ACHN (cell line): ENCODE data around the gene COX7A1.

Source experiments
- DNase-seq: peaks from one replicate; pipeline ENCODE4 v3.0.0-alpha.2; 2015
- in situ Hi-C: cut with HindIII; loops from 2 replicates; pipeline ENCODE4 v1.10.0; 2017; ENCODE audit warnings: low sequenced_read_pairs, low pct_ligation_motif_present, low pct_unique_long_range_greater_than_20kb

The COX7A1 gene

DNA sequence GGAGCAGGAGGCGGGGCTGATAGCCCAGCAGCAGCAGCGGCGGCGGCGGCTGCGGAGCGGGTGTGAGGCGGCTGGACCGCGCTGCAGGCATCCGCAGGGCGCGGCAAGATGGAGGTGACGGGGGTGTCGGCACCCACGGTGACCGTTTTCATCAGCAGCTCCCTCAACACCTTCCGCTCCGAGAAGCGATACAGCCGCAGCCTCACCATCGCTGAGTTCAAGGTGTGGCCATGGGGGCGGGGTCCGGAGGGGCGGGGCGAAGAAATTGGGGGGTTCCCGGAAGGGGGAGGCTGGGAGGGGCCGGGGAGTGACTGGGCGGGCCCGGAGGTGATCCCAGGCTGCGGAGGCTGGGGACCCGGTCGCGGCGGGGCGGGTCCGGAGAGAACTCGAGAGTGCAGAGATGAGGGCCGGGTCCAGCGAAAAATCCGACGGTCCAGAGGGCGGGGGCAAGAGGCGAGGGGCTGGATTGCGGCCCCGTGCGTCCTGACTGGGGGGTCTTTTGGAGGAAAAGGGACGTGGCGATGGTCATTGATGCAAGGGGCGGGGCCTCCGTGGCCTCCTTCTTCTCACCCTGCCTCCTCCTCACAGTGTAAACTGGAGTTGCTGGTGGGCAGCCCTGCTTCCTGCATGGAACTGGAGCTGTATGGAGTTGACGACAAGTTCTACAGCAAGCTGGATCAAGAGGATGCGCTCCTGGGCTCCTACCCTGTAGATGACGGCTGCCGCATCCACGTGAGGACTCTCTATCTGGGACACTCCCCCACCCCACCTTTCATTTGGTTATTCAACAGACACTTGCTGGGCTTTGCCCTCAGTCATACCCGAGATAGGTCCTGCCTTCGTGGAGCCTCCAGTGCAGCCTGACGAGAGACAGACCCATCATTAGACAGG lies 36.5 kb downstream of the COX7A1 start, which contains the start of gene TBCB:
TBCB (plus strand) TSS at position 16 of the 891 bp plus-strand sequence; CDS start at position 109, 93 bp downstream.
- no peak for DNase-seq
- in situ Hi-C loops, result no loop called here

- in situ Hi-C loops, result no loop called here
- peak; percentile 99 for DNase-seq
Observed at GRCh38 chr19:36114721-36115452, 37.4 kb downstream of the COX7A1 start, which contains the start of gene POLR2I. Gene POLR2I, minus strand, starts transcription at chr19:36114875. Its CDS starts 19 bp downstream, at chr19:36114856.

GRCh38 chr19:36113894-36114720 lies 38.1 kb downstream of the COX7A1 start:
- DNase-seq, result peak; percentile 24
- in situ Hi-C loops, result no loop called here

- DNase-seq, result no peak
- in situ Hi-C loops, result no loop called here
Observed at GRCh38 chr19:36113425-36113824, 38.8 kb downstream of the COX7A1 start.

DNA sequence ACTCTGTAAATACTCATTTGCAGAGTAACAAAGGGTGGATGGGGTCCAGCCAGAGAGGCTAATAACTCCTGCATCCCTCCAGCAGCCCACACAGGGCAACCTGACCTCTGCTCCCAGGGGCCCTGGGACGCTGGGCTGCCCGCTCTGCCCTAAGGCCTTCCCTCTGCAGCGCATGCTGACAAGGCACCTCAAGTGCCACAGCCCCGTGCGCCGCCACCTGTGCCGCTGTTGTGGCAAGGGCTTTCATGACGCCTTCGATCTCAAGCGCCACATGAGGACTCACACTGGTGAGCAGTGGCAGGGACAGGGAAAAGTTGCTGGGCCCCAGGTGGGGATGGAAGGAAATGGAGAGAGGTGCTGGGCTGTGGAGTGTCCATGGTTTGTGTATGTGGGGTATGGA lies 39.6 kb downstream of the COX7A1 start:
- in situ Hi-C loops, result no loop called here
- no peak for DNase-seq

DNA sequence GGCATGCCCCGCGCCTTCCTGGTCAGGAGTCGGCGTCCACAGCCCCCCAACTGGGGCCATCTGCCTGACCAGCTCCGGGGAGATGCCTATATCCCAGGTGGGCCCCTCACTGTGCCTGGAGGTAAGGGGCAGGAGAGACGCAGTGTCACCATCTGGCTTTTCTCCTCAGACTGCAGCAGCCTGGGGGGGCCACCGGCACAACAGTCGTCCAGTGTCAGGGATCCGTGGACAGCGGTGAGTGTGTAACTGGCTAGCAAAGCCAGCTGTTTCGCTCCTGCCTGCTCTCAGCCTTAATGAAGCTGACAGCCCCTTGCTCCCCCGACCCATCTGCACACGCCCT lies 41.1 kb downstream of the COX7A1 start:
- DNase-seq, result no peak
- in situ Hi-C loops, result no loop called here

DNA sequence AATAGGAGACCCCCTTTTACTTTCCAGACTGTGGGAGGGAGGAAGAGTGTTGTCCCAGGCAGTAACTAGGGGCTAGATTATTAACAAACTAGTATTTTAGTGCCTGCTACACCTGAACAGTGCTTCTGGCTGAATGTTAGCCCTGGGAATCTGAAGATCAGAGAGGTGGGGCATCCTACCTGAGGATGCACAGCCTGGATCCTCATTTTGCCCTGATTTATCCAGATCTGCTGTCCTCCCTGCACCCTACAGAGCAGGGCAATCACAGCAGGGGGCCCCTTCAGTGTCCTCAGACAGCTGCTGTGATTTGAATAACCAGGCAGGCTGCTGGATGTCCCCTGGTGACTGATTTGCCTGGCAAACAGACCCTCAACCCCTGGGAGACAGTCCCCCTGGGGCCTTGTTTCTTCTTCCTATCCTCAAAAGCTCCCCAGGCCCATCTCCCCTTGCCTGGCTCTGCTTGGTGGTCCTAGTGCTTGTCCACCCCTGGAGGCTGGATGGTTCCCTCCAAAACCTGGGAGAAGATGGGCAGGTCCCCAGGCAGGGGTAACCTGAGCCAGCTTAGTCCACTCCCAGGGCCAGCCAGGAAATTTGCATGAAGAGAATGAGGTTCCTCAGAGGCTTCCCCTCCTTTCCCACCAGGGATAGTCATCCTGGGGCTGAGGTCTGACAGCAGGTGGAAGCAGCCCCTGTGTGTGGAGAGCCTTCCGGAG lies 41.6 kb downstream of the COX7A1 start, which contains the start of gene OVOL3:
OVOL3 (plus strand) TSS at position 657 of the 713 bp plus-strand sequence. CDS start 60 bp downstream, outside the sequence.
- DNase-seq, result no peak
- in situ Hi-C loops, result no loop called here

- in situ Hi-C loops, result no loop called here
- no peak for DNase-seq
Observed at GRCh38 chr19:36108684-36109083, 43.6 kb downstream of the COX7A1 start.

- DNase-seq, result no peak
- in situ Hi-C loops, result no loop called here
Observed at GRCh38 chr19:36106991-36107390, 45.3 kb downstream of the COX7A1 start.

- in situ Hi-C loops, result no loop called here
- DNase-seq, result no peak
Observed at GRCh38 chr19:36106441-36106840, 45.8 kb downstream of the COX7A1 start.

DNA sequence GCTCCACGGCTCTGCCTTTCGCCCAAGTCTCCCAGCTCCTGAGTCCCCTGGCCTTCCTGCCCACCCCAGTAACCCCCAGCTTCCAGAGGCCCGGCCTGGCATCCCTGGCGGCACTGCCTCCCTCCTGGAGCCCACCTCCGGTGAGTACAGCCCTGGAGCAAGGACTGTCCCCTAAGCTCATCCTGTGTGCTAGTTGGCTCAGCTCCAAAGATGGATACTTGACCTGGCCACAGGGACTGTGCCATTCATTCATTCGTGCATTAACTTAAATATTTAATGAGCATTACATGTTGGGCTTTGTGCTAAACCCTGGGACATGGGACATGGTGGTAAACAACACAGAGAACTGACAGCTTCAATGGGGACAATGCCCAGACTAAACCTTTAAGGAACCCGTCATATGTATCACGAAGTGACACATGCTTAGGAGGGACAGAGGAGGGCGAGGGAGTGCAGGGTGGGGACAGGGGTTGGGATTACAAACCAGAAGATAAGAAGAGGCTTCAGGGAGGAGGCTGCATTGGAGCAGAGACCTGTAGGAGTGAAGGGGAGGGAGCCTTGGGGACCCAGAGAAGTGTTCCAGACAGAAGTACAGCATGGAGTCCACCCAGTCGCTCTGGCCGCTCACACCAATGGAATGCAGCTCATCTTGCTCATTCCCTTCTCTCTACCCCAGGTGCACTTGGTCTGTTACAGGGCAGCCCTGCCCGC lies 48.2 kb downstream of the COX7A1 start:
- in situ Hi-C loops, result no loop called here
- peak; percentile 17 for DNase-seq

- in situ Hi-C loops, result no loop called here
- DNase-seq, result no peak
Observed at GRCh38 chr19:36103040-36103626, 49.1 kb downstream of the COX7A1 start.

DNA sequence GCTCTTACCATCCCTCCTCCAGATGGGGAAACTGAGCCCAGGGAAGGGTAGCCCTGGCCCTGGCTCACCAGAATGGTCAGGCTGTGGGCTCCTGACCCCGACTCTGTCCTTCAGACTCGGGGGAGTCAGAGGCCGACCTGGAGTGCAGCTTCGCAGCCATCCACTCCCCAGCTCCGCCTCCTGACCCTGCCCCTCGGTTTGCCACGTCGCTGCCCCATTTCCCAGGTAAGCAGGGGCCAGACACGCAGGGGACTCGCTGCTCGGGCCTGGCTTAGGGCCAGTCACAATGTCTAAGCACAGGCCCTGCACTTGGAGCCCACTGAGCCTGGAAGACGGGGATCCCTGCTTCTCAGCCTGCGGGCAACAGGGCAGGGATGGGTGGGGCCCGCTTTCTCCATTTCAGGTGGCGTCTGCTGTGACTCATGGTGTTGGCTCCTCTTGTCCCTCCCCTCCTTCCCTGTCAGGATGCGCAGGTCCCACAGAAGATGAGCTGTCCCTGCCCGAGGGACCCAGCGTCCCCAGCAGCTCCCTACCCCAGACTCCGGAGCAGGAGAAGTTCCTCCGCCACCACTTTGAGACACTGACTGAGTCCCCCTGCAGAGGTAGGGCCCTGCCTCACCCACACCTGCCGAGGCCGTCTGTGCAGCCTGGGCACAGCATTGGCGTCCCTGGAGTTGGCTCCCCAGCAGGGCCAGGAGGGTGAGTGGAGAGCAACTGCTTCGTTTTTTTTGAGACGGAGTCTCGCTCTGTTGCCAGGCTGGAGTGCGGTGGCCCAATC lies 50.5 kb downstream of the COX7A1 start:
- in situ Hi-C loops, result no loop called here
- DNase-seq, result no peak
